ENCODE results near the gene TMCO4.

- TF ChIP-seq CTCF (IDR thresholded peaks at IDR 0.05) (no peak), POLR2A (IDR thresholded peaks at IDR 0.05) (no peak)
These were observed 110.5 kb downstream of the TMCO4 start for GRCh38 chr1:19689085-19689757.
